ENCODE results near the gene DOK3. TPM values are rescaled to one million over a fixed set of nuclear protein-coding genes. Genes with fewer than 3 reads are reported as not detected.

DOK3 gene
- total RNA-seq, 1 experiment from 2014 or later: 12.4 TPM

DNA sequence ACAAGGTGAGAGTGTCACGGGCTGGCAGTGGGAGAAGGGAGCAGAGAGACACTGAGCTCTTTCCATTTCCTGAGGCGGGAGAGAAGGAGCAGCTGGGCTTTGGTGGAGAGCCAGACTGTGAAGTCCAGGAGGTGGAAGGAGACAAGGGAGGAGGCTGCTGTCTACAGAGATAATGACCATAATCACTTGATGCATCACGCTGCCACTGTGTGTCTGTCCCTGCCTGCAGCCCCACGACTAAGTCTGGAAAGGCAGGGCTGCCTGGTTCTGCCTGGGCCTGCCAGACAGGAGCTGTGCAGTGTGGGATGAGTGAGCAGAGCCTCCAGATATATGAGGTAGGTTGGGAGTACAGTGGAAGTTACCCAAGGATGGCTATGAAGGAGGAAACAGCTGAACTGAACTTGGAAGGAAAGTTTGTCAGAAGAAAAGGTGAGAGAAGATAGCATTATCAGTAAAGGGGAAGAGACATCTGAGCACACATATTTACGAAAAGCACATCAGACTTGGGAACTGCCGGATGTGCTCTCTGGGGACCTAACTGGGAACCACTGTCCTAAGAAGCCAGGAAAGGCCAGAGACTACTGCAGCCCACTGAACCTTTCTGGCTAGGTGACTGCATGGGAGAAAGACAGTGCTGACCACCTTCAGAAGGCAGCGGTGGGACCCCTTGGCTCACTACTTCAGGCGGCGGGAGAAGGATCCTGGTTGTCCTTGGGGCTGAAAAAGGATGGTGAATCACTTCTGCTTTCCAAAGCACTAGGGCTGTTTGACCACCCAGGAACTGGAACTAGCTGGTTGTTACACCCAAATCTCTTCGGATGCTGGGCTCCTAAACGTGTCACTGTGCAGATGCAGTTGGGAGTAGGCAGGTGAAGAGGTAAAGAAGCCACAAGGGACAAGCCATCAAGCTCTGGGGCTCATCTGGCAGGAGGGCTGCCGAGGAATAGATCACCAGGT lies 19.9 kb upstream of the DOK3 start:
- Histone ChIP-seq H3K27me3 (ENCODE audit: control insufficient read depth, insufficient read depth, low read length) (no peaks in the 10 kb centered on the region), H3K4me1 (ENCODE audit: control insufficient read depth, insufficient read depth, low read length) (no peaks in the 10 kb centered on the region), H3K9me3 (ENCODE audit: control insufficient read depth, insufficient read depth, low read depth, low read length) (no peaks in the 10 kb centered on the region), H3K27ac (ENCODE audit: low read length) (no peak overlapping the region), H3K4me3 (ENCODE audit: low read depth in 2 of 2, low read length in 2 of 2) (no peak overlapping the region), H3K36me3 (ENCODE audit: control insufficient read depth, insufficient read depth, low read length) (peaks cover 19% of the 10 kb centered on the region)
- BruUV-seq (replicated peaks): no TSS peak
- POLR2A ChIA-PET: interaction anchor here (0.6 to 1.0 kb wide), 2 partner anchors 8 to 843 kb away, joined by 4 read pairs; no protein-coding TSS in a partner anchor
- intact Hi-C loops (cut with micrococcal nuclease; ENCODE audit: unreplicated experiment): no loop called here
- DNase-seq (ENCODE audit: low read depth, low spot score): no peak
- TF ChIP-seq TCF7L2 (IDR thresholded peaks at IDR 0.05; ENCODE audit: low read depth, low read length) (no peak), POLR2AphosphoS5 (IDR thresholded peaks at IDR 0.05; ENCODE audit: low read depth, low read length) (no peak), SIN3A (IDR thresholded peaks at IDR 0.05; ENCODE audit: borderline replicate concordance, insufficient read depth, low read depth, low read length) (no peak)
- TF ChIP-seq, protein P1, sequence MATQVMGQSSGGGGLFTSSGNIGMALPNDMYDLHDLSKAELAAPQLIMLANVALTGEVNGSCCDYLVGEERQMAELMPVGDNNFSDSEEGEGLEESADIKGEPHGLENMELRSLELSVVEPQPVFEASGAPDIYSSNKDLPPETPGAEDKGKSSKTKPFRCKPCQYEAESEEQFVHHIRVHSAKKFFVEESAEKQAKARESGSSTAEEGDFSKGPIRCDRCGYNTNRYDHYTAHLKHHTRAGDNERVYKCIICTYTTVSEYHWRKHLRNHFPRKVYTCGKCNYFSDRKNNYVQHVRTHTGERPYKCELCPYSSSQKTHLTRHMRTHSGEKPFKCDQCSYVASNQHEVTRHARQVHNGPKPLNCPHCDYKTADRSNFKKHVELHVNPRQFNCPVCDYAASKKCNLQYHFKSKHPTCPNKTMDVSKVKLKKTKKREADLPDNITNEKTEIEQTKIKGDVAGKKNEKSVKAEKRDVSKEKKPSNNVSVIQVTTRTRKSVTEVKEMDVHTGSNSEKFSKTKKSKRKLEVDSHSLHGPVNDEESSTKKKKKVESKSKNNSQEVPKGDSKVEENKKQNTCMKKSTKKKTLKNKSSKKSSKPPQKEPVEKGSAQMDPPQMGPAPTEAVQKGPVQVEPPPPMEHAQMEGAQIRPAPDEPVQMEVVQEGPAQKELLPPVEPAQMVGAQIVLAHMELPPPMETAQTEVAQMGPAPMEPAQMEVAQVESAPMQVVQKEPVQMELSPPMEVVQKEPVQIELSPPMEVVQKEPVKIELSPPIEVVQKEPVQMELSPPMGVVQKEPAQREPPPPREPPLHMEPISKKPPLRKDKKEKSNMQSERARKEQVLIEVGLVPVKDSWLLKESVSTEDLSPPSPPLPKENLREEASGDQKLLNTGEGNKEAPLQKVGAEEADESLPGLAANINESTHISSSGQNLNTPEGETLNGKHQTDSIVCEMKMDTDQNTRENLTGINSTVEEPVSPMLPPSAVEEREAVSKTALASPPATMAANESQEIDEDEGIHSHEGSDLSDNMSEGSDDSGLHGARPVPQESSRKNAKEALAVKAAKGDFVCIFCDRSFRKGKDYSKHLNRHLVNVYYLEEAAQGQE (IDR thresholded peaks at IDR 0.05; ENCODE audit: insufficient read depth in 1 of 2, low read depth in 2 of 2, low read length in 1 of 2): no peak
- TF ChIP-seq, protein P2, sequence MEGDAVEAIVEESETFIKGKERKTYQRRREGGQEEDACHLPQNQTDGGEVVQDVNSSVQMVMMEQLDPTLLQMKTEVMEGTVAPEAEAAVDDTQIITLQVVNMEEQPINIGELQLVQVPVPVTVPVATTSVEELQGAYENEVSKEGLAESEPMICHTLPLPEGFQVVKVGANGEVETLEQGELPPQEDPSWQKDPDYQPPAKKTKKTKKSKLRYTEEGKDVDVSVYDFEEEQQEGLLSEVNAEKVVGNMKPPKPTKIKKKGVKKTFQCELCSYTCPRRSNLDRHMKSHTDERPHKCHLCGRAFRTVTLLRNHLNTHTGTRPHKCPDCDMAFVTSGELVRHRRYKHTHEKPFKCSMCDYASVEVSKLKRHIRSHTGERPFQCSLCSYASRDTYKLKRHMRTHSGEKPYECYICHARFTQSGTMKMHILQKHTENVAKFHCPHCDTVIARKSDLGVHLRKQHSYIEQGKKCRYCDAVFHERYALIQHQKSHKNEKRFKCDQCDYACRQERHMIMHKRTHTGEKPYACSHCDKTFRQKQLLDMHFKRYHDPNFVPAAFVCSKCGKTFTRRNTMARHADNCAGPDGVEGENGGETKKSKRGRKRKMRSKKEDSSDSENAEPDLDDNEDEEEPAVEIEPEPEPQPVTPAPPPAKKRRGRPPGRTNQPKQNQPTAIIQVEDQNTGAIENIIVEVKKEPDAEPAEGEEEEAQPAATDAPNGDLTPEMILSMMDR (IDR thresholded peaks at IDR 0.05): no peak
- in situ Hi-C loops (cut with HindIII; ENCODE audit: low pct_unique_long_range_greater_than_20kb, low sequenced_read_pairs): no loop called here
- CTCF ChIA-PET: no interaction called here
- ATAC-seq: no peak

DNA sequence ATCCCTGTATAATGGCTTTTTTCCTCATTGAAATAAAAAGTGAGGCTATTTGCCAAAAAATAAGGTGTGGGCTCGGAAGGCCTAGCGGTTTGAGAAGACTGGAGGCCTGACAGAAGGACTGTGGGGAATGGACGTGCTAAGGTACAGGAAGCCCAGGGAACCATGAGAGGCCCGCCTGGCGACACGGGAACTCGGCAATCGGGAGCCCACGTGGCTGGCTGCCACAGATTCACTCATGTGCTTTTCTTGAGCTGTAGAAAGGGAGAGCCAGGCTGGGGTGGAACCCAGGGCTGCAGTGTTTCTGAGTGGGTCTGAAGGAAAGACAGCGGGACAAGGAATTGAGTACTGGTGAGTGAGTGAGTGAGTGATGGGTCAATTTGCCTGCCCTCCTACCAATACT lies 19.0 kb upstream of the DOK3 start:
- Histone ChIP-seq H3K27me3 (ENCODE audit: control insufficient read depth, insufficient read depth, low read length) (no peaks in the 10 kb centered on the region), H3K4me1 (ENCODE audit: control insufficient read depth, insufficient read depth, low read length) (no peaks in the 10 kb centered on the region), H3K9me3 (ENCODE audit: control insufficient read depth, insufficient read depth, low read depth, low read length) (no peaks in the 10 kb centered on the region), H3K36me3 (ENCODE audit: control insufficient read depth, insufficient read depth, low read length) (peaks cover 19% of the 10 kb centered on the region), H3K27ac (ENCODE audit: low read length) (no peak overlapping the region), H3K4me3 (ENCODE audit: low read depth in 2 of 2, low read length in 2 of 2) (no peak overlapping the region)
- DNase-seq (ENCODE audit: low read depth, low spot score) (no peak), ATAC-seq (no peak)
- ChIA-PET CTCF (no interaction called here), POLR2A (interaction anchor here (0.6 to 1.0 kb wide), 2 partner anchors 9 to 844 kb away, joined by 4 read pairs; no protein-coding TSS in a partner anchor)
- no TSS peak for BruUV-seq (replicated peaks)
- in situ Hi-C loops (cut with HindIII; ENCODE audit: low pct_unique_long_range_greater_than_20kb, low sequenced_read_pairs) (no loop called here), intact Hi-C loops (cut with micrococcal nuclease; ENCODE audit: unreplicated experiment) (no loop called here)
- TF ChIP-seq, protein P2 (IDR thresholded peaks at IDR 0.05): no peak
- TF ChIP-seq POLR2AphosphoS5 (IDR thresholded peaks at IDR 0.05; ENCODE audit: low read depth, low read length) (no peak), SIN3A (IDR thresholded peaks at IDR 0.05; ENCODE audit: borderline replicate concordance, insufficient read depth, low read depth, low read length) (no peak), TCF7L2 (IDR thresholded peaks at IDR 0.05; ENCODE audit: low read depth, low read length) (no peak)
- TF ChIP-seq, protein P1 (IDR thresholded peaks at IDR 0.05; ENCODE audit: insufficient read depth in 1 of 2, low read depth in 2 of 2, low read length in 1 of 2): no peak
